Measurements from ENCODE around the gene GSTT4.
"Not testable (repeated sequence)": the region's sequence is repeated elsewhere in the genome, so short reads cannot be mapped to it uniquely, and the experiment has no call there.

Gene GSTT4

GRCh38 chr22:24006207-24006913 is 1.1 kb upstream of the GSTT4 start:
- FAIRE-seq (no peak), DNase-seq (ENCODE audit: insufficient read length) (no peak)
- TF ChIP-seq POLR2A (IDR thresholded peaks at IDR 0.05; ENCODE audit: low read depth, low read length) = no peak
- no peak for TF ChIP-seq POLR2AphosphoS5 (IDR thresholded peaks at IDR 0.05; ENCODE audit: low read depth, low read length)
- TF ChIP-seq TAF1 (IDR thresholded peaks at IDR 0.05; ENCODE audit: borderline replicate concordance, low read depth, low read length) = no peak

GRCh38 chr22:24003887-24004286 is 1.4 kb downstream of the GSTT4 start:
- DNase-seq (ENCODE audit: insufficient read length) = no peak
- no peak for FAIRE-seq
- TF ChIP-seq TAF1 (IDR thresholded peaks at IDR 0.05; ENCODE audit: borderline replicate concordance, low read depth, low read length) (no peak), POLR2A (IDR thresholded peaks at IDR 0.05; ENCODE audit: low read depth, low read length) (no peak)

GRCh38 chr22:24002851-24003250 is 2.4 kb downstream of the GSTT4 start:
- DNase-seq (ENCODE audit: insufficient read length) = no peak
- no peak for FAIRE-seq
- TF ChIP-seq POLR2A (IDR thresholded peaks at IDR 0.05; ENCODE audit: low read depth, low read length) (no peak), POLR2AphosphoS5 (IDR thresholded peaks at IDR 0.05; ENCODE audit: low read depth, low read length) (no peak), TAF1 (IDR thresholded peaks at IDR 0.05; ENCODE audit: borderline replicate concordance, low read depth, low read length) (no peak)

- no peak for FAIRE-seq
Measured at GRCh38 chr22:24002272-24002671, 3.0 kb downstream of the GSTT4 start.

GRCh38 chr22:24001314-24001713 is 3.9 kb downstream of the GSTT4 start:
- FAIRE-seq (peak; percentile 30), DNase-seq (ENCODE audit: insufficient read length) (no peak)
- TF ChIP-seq POLR2AphosphoS5 (IDR thresholded peaks at IDR 0.05; ENCODE audit: low read depth, low read length) (no peak), POLR2A (IDR thresholded peaks at IDR 0.05; ENCODE audit: low read depth, low read length) (no peak), TAF1 (IDR thresholded peaks at IDR 0.05; ENCODE audit: borderline replicate concordance, low read depth, low read length) (no peak)

More at GRCh38 chr22:24002272-24002671, 3.0 kb downstream of the GSTT4 start:
- no peak for DNase-seq (ENCODE audit: insufficient read length)
- TF ChIP-seq POLR2AphosphoS5 (IDR thresholded peaks at IDR 0.05; ENCODE audit: low read depth, low read length) (no peak), POLR2A (IDR thresholded peaks at IDR 0.05; ENCODE audit: low read depth, low read length) (no peak), TAF1 (IDR thresholded peaks at IDR 0.05; ENCODE audit: borderline replicate concordance, low read depth, low read length) (no peak)

GRCh38 chr22:23999779-24000178 is 5.5 kb downstream of the GSTT4 start:
- not testable (repeated sequence) for FAIRE-seq; DNase-seq (ENCODE audit: insufficient read length)

- TF ChIP-seq TAF1 (IDR thresholded peaks at IDR 0.05; ENCODE audit: borderline replicate concordance, low read depth, low read length) (no peak), POLR2A (IDR thresholded peaks at IDR 0.05; ENCODE audit: low read depth, low read length) (no peak), POLR2AphosphoS5 (IDR thresholded peaks at IDR 0.05; ENCODE audit: low read depth, low read length) (no peak)
- FAIRE-seq = no peak
- no peak for DNase-seq (ENCODE audit: insufficient read length)
Measured at GRCh38 chr22:23997092-23997491, 8.2 kb downstream of the GSTT4 start.

GRCh38 chr22:23993581-23994177 is 11.6 kb downstream of the GSTT4 start:
- not testable (repeated sequence) for DNase-seq (ENCODE audit: insufficient read length); FAIRE-seq

GRCh38 chr22:23993080-23993479 is 12.2 kb downstream of the GSTT4 start:
- not testable (repeated sequence) for DNase-seq (ENCODE audit: insufficient read length); FAIRE-seq

- not testable (repeated sequence) for DNase-seq (ENCODE audit: insufficient read length); FAIRE-seq
Measured at GRCh38 chr22:23989583-23990244, 15.5 kb downstream of the GSTT4 start.

GRCh38 chr22:23986538-23987178 is 18.6 kb downstream of the GSTT4 start:
- DNase-seq (ENCODE audit: insufficient read length); FAIRE-seq: not testable (repeated sequence)

GRCh38 chr22:23986089-23986488 is 19.2 kb downstream of the GSTT4 start:
- not testable (repeated sequence) for FAIRE-seq; DNase-seq (ENCODE audit: insufficient read length)

GRCh38 chr22:23984430-23984829 is 20.8 kb downstream of the GSTT4 start:
- TF ChIP-seq POLR2AphosphoS5 (IDR thresholded peaks at IDR 0.05; ENCODE audit: low read depth, low read length) = no peak
- TF ChIP-seq TAF1 (IDR thresholded peaks at IDR 0.05; ENCODE audit: borderline replicate concordance, low read depth, low read length) = no peak
- TF ChIP-seq POLR2A (IDR thresholded peaks at IDR 0.05; ENCODE audit: low read depth, low read length) = no peak
- DNase-seq (ENCODE audit: insufficient read length) = no peak
- peak; percentile 84 for FAIRE-seq

GRCh38 chr22:23980567-23980966 is 24.7 kb downstream of the GSTT4 start:
- FAIRE-seq; DNase-seq (ENCODE audit: insufficient read length): not testable (repeated sequence)

- not testable (repeated sequence) for DNase-seq (ENCODE audit: insufficient read length); FAIRE-seq
Measured at GRCh38 chr22:23979557-23980240, 25.6 kb downstream of the GSTT4 start, which contains the start of gene GSTT2. Gene GSTT2, plus strand, starts transcription at chr22:23980134.

GRCh38 chr22:23977304-23977703 is 27.9 kb downstream of the GSTT4 start:
- FAIRE-seq; DNase-seq (ENCODE audit: insufficient read length): not testable (repeated sequence)

- not testable (repeated sequence) for FAIRE-seq; DNase-seq (ENCODE audit: insufficient read length)
Measured at GRCh38 chr22:23974836-23975352, 30.4 kb downstream of the GSTT4 start.
